AG09319 (cell line): ENCODE measurements around the gene THSD7B.

ENCODE experiments used
- DNase-seq: peaks from one replicate; pipeline ENCODE4 v3.0.0-alpha.2; 2010; ENCODE audit warnings: low read depth; ENCODE audit errors: extremely low read depth
- CTCF ChIP-seq: IDR thresholded peaks from 2 replicates; pipeline ENCODE4 v1.5.1; 2011; ENCODE audit warnings: low read depth, mild to moderate bottlenecking, inconsistent platforms, low read length, moderate library complexity

Gene THSD7B

DNA sequence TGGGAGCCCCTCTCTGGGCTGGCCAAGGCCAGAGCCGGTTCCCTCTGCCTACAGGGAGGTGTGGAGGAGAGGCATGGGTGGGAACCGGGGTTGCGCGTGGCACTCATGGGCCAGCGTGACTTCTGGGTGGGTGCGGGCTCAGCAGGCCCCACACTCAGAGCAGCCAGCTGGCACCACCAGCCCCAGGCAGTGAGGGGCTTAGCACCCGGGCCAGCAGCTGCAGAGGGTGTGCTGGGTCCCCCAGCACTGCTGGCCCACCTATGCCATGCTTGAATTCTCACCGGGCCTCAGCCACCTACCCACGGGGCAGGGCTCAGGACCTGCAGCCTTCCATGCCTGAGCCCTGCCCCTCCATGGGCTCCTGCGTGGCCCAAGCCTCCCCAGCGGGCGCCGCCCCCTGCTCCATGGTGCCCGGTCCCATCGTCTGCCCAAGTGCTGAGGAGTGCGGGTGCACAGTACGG, 950.4 kb downstream of the THSD7B start:
- DNase-seq: no peak
- TF ChIP-seq CTCF: no peak

DNA sequence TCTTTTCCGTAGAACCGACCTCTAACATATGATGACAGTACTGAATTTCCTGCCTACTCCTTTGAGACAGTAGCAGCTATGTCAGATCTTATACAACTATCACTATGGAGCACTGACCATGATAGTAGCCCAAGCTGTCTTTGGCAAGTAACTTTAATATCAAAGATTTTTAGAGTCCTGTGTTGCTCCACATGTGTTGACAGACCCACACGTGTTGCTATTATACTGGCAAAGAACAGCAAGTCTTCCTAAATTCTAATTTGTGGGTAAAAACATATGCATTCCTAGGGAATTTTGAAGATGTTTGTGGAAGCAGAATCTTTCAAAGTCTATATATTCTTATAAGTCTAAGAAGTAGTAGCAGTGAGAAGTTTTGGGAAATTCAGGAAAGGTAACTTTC, 953.4 kb downstream of the THSD7B start:
- DNase-seq: no peak

GRCh38 chr2:137721733-137722132, 956.4 kb downstream of the THSD7B start:
- no peak for TF ChIP-seq CTCF

More for the DNA sequence above, 953.4 kb downstream of the THSD7B start:
- TF ChIP-seq CTCF: no peak

DNA sequence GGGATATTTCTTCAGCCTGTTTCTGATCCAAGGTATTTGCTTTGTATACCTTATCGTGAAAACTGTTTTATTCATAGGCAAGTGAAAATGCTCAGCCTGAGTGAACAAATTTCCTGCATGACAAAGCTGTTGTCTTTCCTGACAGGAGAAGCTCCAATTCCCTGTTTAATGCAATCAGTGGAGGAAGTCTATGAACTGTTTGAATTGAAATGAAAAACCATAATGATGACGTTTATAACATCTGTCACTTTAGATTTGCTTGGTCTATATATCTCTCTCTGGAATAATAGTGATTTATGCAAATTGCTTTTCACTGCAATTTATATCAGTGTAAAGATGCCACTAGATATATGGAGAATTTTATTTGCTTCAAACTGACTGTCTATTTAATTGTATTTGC, 959.6 kb downstream of the THSD7B start:
- no peak for TF ChIP-seq CTCF
- DNase-seq: no peak

More at GRCh38 chr2:137721733-137722132, 956.4 kb downstream of the THSD7B start:
- no peak for DNase-seq
